HL-60 (cell line): ENCODE data around the gene CHRNE.

Source experiments
- DNase-seq, 2 experiments: peaks; one replicate each; pipeline ENCODE4 v3.0.0-alpha.2; 2010 to 2020; ENCODE audit warnings: low read depth in 1 of 2, low spot score in 1 of 2
- H3K27ac ChIP-seq: fragments of 250-450 bp; sonication (Bioruptor Pico); replicated peaks from 2 replicates; pipeline ENCODE4 v1.5.1; 2020; ENCODE audit warnings: mild to moderate bottlenecking, moderate library complexity
- H3K27me3 ChIP-seq: fragments of 250-450 bp; sonication (Bioruptor Pico); 2 replicates; pipeline ENCODE4 v1.5.1; 2021; ENCODE audit warnings: mild to moderate bottlenecking, moderate library complexity; ENCODE audit not compliant: insufficient read depth, poor library complexity, severe bottlenecking
- H3K4me3 ChIP-seq: replicated peaks from 2 replicates; pipeline ENCODE4 v1.5.1; 2011; ENCODE audit warnings: mild to moderate bottlenecking, control low read depth, low read length; ENCODE audit not compliant: insufficient read depth
- GABPA ChIP-seq: IDR thresholded peaks from 2 replicates; pipeline ENCODE4 v1.6.1; 2012; ENCODE audit warnings: low read depth
- POLR2AphosphoS5 ChIP-seq: IDR thresholded peaks from 2 replicates; pipeline ENCODE4 v1.6.1; 2012; ENCODE audit warnings: low read depth
- SPI1 ChIP-seq: IDR thresholded peaks from 2 replicates; pipeline ENCODE4 v1.6.1; 2012; ENCODE audit warnings: low read depth, mild to moderate bottlenecking, borderline replicate concordance
- TF ChIP-seq, protein P1 (sequence below): IDR thresholded peaks from one replicate; pipeline ENCODE4 v1.5.1; 2011; ENCODE audit warnings: low read length, control low read depth, inconsistent platforms; ENCODE audit not compliant: insufficient read depth
- TF ChIP-seq, protein P2 (sequence below): IDR thresholded peaks from 2 replicates; pipeline ENCODE4 v1.6.1; 2012; ENCODE audit warnings: low read depth; ENCODE audit not compliant: insufficient replicate concordance

CHRNE gene

DNA sequence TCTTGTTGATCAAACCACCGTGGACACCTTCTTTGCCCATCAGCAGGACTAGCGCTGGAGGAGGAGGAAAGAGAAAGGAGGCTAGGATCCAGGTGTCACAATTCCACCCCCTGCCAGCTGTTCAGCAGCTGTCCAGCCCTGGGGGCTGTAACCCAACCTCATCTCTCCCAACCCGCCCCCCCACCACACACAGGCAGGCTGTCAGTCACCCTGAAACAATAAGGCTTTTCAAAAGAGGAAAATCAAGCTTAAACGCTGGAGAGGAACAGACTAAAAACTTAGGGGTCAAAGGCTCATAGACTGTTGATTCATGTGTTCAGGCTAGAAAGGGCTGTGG, 43.0 kb upstream of the CHRNE start:
- no peak for DNase-seq
- Histone ChIP-seq H3K27ac (peak overlapping the region; percentile 98), H3K4me3 (peak overlapping the region; percentile 67), H3K27me3 (no peaks in the 10 kb centered on the region)
- no peak for TF ChIP-seq SPI1
- TF ChIP-seq, protein P1, sequence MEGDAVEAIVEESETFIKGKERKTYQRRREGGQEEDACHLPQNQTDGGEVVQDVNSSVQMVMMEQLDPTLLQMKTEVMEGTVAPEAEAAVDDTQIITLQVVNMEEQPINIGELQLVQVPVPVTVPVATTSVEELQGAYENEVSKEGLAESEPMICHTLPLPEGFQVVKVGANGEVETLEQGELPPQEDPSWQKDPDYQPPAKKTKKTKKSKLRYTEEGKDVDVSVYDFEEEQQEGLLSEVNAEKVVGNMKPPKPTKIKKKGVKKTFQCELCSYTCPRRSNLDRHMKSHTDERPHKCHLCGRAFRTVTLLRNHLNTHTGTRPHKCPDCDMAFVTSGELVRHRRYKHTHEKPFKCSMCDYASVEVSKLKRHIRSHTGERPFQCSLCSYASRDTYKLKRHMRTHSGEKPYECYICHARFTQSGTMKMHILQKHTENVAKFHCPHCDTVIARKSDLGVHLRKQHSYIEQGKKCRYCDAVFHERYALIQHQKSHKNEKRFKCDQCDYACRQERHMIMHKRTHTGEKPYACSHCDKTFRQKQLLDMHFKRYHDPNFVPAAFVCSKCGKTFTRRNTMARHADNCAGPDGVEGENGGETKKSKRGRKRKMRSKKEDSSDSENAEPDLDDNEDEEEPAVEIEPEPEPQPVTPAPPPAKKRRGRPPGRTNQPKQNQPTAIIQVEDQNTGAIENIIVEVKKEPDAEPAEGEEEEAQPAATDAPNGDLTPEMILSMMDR: no peak
- no peak for TF ChIP-seq POLR2AphosphoS5
- TF ChIP-seq, protein P2, sequence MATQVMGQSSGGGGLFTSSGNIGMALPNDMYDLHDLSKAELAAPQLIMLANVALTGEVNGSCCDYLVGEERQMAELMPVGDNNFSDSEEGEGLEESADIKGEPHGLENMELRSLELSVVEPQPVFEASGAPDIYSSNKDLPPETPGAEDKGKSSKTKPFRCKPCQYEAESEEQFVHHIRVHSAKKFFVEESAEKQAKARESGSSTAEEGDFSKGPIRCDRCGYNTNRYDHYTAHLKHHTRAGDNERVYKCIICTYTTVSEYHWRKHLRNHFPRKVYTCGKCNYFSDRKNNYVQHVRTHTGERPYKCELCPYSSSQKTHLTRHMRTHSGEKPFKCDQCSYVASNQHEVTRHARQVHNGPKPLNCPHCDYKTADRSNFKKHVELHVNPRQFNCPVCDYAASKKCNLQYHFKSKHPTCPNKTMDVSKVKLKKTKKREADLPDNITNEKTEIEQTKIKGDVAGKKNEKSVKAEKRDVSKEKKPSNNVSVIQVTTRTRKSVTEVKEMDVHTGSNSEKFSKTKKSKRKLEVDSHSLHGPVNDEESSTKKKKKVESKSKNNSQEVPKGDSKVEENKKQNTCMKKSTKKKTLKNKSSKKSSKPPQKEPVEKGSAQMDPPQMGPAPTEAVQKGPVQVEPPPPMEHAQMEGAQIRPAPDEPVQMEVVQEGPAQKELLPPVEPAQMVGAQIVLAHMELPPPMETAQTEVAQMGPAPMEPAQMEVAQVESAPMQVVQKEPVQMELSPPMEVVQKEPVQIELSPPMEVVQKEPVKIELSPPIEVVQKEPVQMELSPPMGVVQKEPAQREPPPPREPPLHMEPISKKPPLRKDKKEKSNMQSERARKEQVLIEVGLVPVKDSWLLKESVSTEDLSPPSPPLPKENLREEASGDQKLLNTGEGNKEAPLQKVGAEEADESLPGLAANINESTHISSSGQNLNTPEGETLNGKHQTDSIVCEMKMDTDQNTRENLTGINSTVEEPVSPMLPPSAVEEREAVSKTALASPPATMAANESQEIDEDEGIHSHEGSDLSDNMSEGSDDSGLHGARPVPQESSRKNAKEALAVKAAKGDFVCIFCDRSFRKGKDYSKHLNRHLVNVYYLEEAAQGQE: no peak

DNA sequence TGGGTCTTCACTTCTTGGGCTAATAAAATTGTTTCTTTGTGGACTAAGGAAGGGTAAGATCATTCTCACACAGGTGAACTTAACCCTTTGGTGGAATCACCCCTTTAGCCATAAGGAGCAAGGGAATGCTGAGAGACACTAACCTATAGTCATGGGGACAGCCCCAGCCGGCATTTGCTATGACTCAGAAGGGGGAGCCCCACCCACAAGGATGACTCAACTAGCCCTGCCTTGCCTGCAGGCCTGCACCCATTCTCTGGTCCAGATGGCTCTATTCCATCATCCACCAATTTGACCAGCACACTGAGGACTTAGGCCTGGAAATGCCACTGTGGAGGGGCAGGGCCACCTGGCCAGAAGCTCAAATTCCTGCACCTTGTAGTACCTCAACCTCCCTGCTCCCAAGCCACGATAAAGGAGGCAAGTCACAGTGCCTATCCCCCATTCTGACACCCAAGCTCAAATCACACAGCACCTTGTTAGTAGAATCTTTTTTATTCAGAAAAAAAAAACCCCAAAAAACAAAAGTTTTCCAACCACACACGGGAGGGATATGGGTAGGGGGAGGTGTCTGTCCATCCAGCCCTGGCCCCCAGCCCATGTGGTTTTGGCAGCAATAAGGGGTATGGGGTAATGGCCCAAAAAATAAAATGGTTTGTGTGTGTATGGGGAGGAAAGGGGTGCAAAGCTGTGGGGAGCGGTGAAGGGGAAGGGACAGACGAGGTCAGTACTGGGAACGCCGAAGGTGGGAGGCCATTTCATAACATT, 42.5 kb upstream of the CHRNE start:
- peak overlapping the region; percentile 98 for H3K27ac ChIP-seq
- H3K27me3 ChIP-seq: no peaks in the 10 kb centered on the region
- peak overlapping the region; percentile 67 for H3K4me3 ChIP-seq
- TF ChIP-seq, protein P2: no peak
- TF ChIP-seq POLR2AphosphoS5: peak; percentile 85
- DNase-seq: peak; percentile 67 to 71

DNA sequence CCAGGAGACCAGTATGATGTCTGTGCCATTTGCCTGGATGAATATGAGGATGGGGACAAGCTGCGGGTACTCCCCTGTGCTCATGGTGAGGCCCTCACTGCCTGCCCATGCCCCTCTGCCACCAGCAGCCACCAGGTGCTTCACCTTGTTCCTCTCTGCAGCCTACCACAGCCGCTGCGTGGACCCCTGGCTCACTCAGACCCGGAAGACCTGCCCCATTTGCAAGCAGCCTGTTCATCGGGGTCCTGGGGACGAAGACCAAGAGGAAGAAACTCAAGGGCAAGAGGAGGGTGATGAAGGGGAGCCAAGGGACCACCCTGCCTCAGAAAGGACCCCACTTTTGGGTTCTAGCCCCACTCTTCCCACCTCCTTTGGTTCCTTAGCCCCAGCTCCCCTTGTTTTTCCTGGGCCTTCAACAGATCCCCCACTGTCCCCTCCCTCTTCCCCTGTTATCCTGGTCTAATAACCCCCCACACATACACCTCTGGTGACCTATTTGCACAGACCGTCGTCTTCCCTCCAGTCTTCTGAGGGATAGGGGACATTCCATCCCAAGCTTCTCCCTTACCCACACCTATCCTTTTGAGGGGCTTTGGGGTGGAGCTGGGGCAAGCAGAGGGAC, 41.8 kb upstream of the CHRNE start:
- Histone ChIP-seq H3K27me3 (no peaks in the 10 kb centered on the region), H3K27ac (peak overlapping the region; percentile 98), H3K4me3 (peak overlapping the region; percentile 4)
- TF ChIP-seq, protein P1: no peak
- no peak for TF ChIP-seq POLR2AphosphoS5
- no peak for DNase-seq

DNA sequence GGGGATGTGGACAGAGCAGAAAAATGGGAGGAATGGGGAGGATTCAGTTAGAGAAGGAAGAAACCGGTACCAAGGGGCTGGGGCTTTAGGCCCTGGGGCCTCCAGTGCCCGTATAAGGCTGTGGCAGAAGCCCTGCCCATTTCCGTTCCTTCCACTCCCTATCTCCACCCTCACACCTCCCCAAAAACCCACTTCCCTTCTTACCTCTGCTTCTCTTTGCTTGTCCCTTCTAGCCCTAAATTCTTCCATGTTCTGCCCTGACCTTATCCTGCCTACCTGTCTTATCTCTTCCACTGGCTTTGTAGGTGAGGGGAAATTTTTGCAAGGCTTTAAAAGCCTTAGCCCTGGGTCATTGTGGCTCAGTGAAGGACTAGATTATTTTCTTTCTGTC, 41.3 kb upstream of the CHRNE start:
- DNase-seq: peak in 1 of 2 experiments; percentile 77
- Histone ChIP-seq H3K27ac (peak overlapping the region; percentile 98), H3K27me3 (no peaks in the 10 kb centered on the region), H3K4me3 (no peak overlapping the region)
- peak; percentile 83; the same call in 1 of the 2 replicates for TF ChIP-seq SPI1
- TF ChIP-seq GABPA: no peak
- TF ChIP-seq, protein P2: no peak
- TF ChIP-seq, protein P1: no peak
- no peak for TF ChIP-seq POLR2AphosphoS5
